CD4-positive, alpha-beta T cell treated with Interleukin-12 subunit alpha and Interleukin-12 subunit beta, for 1 hour (primary cell): ENCODE results near the gene ARHGEF12.

Source experiments
- DNase-seq: peaks from one replicate; pipeline ENCODE4 v3.0.0-alpha.2; 2020

Gene ARHGEF12

GRCh38 chr11:120318906-120319305 is 17.3 kb upstream of the ARHGEF12 start:
- no peak for DNase-seq

- peak; percentile 34 for DNase-seq
Measured at GRCh38 chr11:120324932-120325810, 11.0 kb upstream of the ARHGEF12 start, which contains the start of gene TLCD5. TSS of gene TLCD5 (plus strand) at chr11:120325299. CDS start at chr11:120327442, 2,143 bp downstream.

- no peak for DNase-seq
Measured at GRCh38 chr11:120326228-120326627, 10.0 kb upstream of the ARHGEF12 start.

- DNase-seq = no peak
Measured at GRCh38 chr11:120326845-120327281, 9.3 kb upstream of the ARHGEF12 start.

- DNase-seq = no peak
Measured at GRCh38 chr11:120327311-120327710, 8.9 kb upstream of the ARHGEF12 start.

GRCh38 chr11:120329556-120329955 is 6.7 kb upstream of the ARHGEF12 start:
- no peak for DNase-seq

GRCh38 chr11:120330045-120330444 is 6.2 kb upstream of the ARHGEF12 start:
- DNase-seq = no peak

GRCh38 chr11:120331301-120331996 is 4.8 kb upstream of the ARHGEF12 start:
- no peak for DNase-seq

- no peak for DNase-seq
Measured at GRCh38 chr11:120332822-120333716, 3.1 kb upstream of the ARHGEF12 start.

- DNase-seq = no peak
Measured at GRCh38 chr11:120333801-120334200, 2.4 kb upstream of the ARHGEF12 start.

GRCh38 chr11:120334332-120334731 is 1.9 kb upstream of the ARHGEF12 start:
- DNase-seq = no peak

GRCh38 chr11:120334894-120335462 is 1.2 kb upstream of the ARHGEF12 start:
- DNase-seq = peak; percentile 78

GRCh38 chr11:120335556-120335907 is 681 bp upstream of the ARHGEF12 start:
- DNase-seq = no peak

- peak; percentile 24 for DNase-seq
Measured at GRCh38 chr11:120336641-120337354, 585 bp downstream of the ARHGEF12 start.

- no peak for DNase-seq
Measured at GRCh38 chr11:120337355-120338106, 1.3 kb downstream of the ARHGEF12 start.

GRCh38 chr11:120338107-120338933 is 2.1 kb downstream of the ARHGEF12 start:
- DNase-seq = no peak

GRCh38 chr11:120339394-120339890 is 3.2 kb downstream of the ARHGEF12 start:
- DNase-seq = no peak

GRCh38 chr11:120340529-120340928 is 4.3 kb downstream of the ARHGEF12 start:
- no peak for DNase-seq

GRCh38 chr11:120342226-120342625 is 6.0 kb downstream of the ARHGEF12 start:
- no peak for DNase-seq

GRCh38 chr11:120342678-120343077 is 6.5 kb downstream of the ARHGEF12 start:
- DNase-seq = no peak
